HepG2 (cell line): Measurements from ENCODE around the gene FITM1. TPM values are rescaled to one million over a fixed set of nuclear protein-coding genes. Genes with fewer than 3 reads are reported as not detected.
A peak's percentile ranks its signal among the peaks of the same experiment; 100 is the strongest.

Experiments used
- ADNP ChIP-seq: sonication (generic); formaldehyde crosslinking; IDR thresholded peaks from 2 replicates; pipeline ENCODE4 v1.4.0; 2020; ENCODE audit warnings: missing genetic modification reagents
- AHDC1 ChIP-seq: sonication (generic); formaldehyde crosslinking; IDR thresholded peaks from 2 replicates; pipeline ENCODE4 v1.5.1; 2020; ENCODE audit warnings: mild to moderate bottlenecking, missing genetic modification reagents, borderline replicate concordance
- DPF2 ChIP-seq: sonication (generic); formaldehyde crosslinking; IDR thresholded peaks from 2 replicates; pipeline ENCODE4 v1.4.0; 2020; ENCODE audit warnings: mild to moderate bottlenecking, low read depth, missing genetic modification reagents, borderline replicate concordance
- ESRRA ChIP-seq: sonication (generic); formaldehyde crosslinking; IDR thresholded peaks from 2 replicates; pipeline ENCODE4 v1.5.1; 2020; ENCODE audit warnings: mild to moderate bottlenecking, low read depth, missing genetic modification reagents
- FOSL2 ChIP-seq: sonication (generic); formaldehyde crosslinking; IDR thresholded peaks from 2 replicates; pipeline ENCODE4 v1.4.0; 2020; ENCODE audit warnings: missing genetic modification reagents
- GLMP ChIP-seq: sonication (generic); formaldehyde crosslinking; IDR thresholded peaks from 2 replicates; pipeline ENCODE4 v1.9.0; 2021; ENCODE audit warnings: missing genetic modification reagents, mild to moderate bottlenecking, borderline replicate concordance
- LBX2 ChIP-seq: sonication (generic); formaldehyde crosslinking; IDR thresholded peaks from 2 replicates; pipeline ENCODE4 v1.5.0; 2020; ENCODE audit warnings: missing genetic modification reagents, mild to moderate bottlenecking, borderline replicate concordance
- PREB ChIP-seq: sonication (generic); formaldehyde crosslinking; IDR thresholded peaks from 2 replicates; pipeline ENCODE4 v1.4.0; 2020; ENCODE audit warnings: missing genetic modification reagents
- THYN1 ChIP-seq: sonication (generic); formaldehyde crosslinking; IDR thresholded peaks from 2 replicates; pipeline ENCODE4 v1.8.1; 2023; ENCODE audit warnings: low read depth, mild to moderate bottlenecking, moderate library complexity, missing genetic modification reagents, borderline replicate concordance
- ZNF142 ChIP-seq: sonication (generic); formaldehyde crosslinking; IDR thresholded peaks from 2 replicates; pipeline ENCODE4 v1.4.0; 2020; ENCODE audit warnings: missing genetic modification reagents
- ZNF337 ChIP-seq: sonication (generic); formaldehyde crosslinking; IDR thresholded peaks from 2 replicates; pipeline ENCODE4 v1.5.1; 2020; ENCODE audit warnings: missing genetic modification reagents, low read depth, mild to moderate bottlenecking, borderline replicate concordance
- ZNF652 ChIP-seq: IDR thresholded peaks from 2 replicates; pipeline ENCODE4 v1.6.1; 2016; ENCODE audit warnings: low read depth, borderline replicate concordance
- polyA plus RNA-seq, 8 experiments: library from polyadenylated mRNA; depleted of rRNA in 3 of 8; stranded (reverse) in 7 of 8; unstranded in 1 of 8; fragments of >200 nt; fragmentation: Illumina TruSeq in 4 of 8; extraction: Trizol in 4 of 8; gene quantifications; 2 replicates each; pipeline versions ENCODE4 v1.2.1 to v1.2.3, GENCODE V29; 2011 to 2016; ENCODE audit warnings: low read depth in 4 of 8, missing spikeins in 1 of 8, mixed read lengths in 1 of 8; ENCODE audit not compliant: insufficient read depth in 1 of 8
- total RNA-seq, 5 experiments: library from RNA; depleted of rRNA; stranded (reverse); fragments of >200 nt; fragmentation: Illumina TruSeq; extraction: Trizol; gene quantifications; 2 replicates each; pipeline ENCODE4 v1.2.3, GENCODE V29; 2016; ENCODE audit warnings: low read depth in 1 of 5

The FITM1 gene
- total and polyA plus RNA-seq, 2 of the 13 experiments (the other 11 are each of a cell fraction or from before 2014, with no cell fraction given), result 2.7 to 5.8 TPM

- peak; percentile 93; the same call in 1 of the 2 replicates for TF ChIP-seq PREB
- no peak; the same call in 1 of the 2 replicates for TF ChIP-seq ZNF142 (CRISPR knock-in tag)
- TF ChIP-seq ZNF337 (CRISPR knock-in tag), result no peak
- TF ChIP-seq THYN1 (CRISPR knock-in tag), result no peak
- peak; percentile 8; the same call in 1 of the 2 replicates for TF ChIP-seq FOSL2 (CRISPR knock-in tag)
- no peak for TF ChIP-seq GLMP (CRISPR knock-in tag)
- TF ChIP-seq AHDC1, result no peak
- TF ChIP-seq DPF2, result no peak
- no peak for TF ChIP-seq ADNP (CRISPR knock-in tag)
- no peak; the same call in 1 of the 2 replicates for TF ChIP-seq ZNF652 (CRISPR knock-in tag)
- 0 out of 2 replicates have a peak, but pooled peaks have one; percentile 16 for TF ChIP-seq ESRRA (CRISPR knock-in tag)
- peak; percentile 86; the same call in 1 of the 2 replicates for TF ChIP-seq LBX2 (CRISPR knock-in tag)
Observed at GRCh38 chr14:24146978-24147760, 16.7 kb downstream of the FITM1 start, which contains the start of gene RNF31 (continued).
